T follicular helper cell (primary cell): ENCODE measurements around the gene BTD.

Experiments
- DNase-seq: peaks from one replicate; pipeline ENCODE4 v3.0.0-alpha.2; 2020; ENCODE audit warnings: low read depth
- total RNA-seq, 2 experiments: gene quantifications; one replicate each; lab custom pipeline; 2026; lab: John Stamatoyannopoulos, UW

Gene BTD, protein sequence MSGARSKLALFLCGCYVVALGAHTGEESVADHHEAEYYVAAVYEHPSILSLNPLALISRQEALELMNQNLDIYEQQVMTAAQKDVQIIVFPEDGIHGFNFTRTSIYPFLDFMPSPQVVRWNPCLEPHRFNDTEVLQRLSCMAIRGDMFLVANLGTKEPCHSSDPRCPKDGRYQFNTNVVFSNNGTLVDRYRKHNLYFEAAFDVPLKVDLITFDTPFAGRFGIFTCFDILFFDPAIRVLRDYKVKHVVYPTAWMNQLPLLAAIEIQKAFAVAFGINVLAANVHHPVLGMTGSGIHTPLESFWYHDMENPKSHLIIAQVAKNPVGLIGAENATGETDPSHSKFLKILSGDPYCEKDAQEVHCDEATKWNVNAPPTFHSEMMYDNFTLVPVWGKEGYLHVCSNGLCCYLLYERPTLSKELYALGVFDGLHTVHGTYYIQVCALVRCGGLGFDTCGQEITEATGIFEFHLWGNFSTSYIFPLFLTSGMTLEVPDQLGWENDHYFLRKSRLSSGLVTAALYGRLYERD
- total RNA-seq = 11.5 to 26.3 reads per million in 2 experiments

DNA sequence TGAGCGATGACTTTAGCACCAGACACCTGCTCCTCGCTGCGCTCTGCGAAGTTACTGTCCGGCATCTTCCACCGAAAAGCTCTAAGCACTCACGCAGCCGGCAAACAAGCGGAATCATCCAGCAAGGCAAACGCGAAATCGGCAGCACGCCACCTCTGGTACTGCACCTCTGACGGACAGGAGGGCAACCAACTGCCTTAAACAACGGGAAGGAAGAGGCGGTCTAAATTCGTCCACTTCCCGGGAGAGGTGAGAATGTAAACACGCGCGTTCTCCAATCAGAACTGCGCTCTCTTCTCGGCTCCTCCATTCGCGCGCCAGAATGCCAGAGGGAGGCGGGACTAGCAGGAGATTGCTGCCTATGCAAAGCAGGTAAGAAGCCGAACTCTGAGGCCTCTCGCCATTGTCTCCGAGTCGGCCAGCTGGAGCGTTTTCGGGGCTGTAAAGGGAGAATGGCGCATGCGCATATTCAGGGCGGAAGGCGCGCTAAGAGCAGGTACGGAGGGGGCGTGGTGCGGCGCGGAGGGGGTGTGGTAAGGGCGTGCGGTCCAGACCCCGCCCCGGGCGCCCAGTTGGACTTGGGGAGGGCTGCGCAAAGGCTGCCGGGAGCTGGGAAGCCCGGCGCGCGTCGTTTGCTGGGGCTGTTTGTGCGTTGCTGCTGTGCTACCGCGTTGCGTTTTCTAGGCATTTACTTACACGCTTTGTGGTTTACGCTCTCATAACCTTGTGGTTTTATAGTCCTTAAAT lies at the start of gene BTD, which contains the start of gene HACL1:
Gene BTD (plus strand): TSS at position 347 of the 747 bp plus-strand sequence. CDS start 33,695 bp downstream, outside the sequence.
Gene HACL1 (minus strand): TSS at position 171 of the 747 bp plus-strand sequence. CDS start 106 bp downstream, at position 65.
- peak; percentile 98 for DNase-seq

DNA sequence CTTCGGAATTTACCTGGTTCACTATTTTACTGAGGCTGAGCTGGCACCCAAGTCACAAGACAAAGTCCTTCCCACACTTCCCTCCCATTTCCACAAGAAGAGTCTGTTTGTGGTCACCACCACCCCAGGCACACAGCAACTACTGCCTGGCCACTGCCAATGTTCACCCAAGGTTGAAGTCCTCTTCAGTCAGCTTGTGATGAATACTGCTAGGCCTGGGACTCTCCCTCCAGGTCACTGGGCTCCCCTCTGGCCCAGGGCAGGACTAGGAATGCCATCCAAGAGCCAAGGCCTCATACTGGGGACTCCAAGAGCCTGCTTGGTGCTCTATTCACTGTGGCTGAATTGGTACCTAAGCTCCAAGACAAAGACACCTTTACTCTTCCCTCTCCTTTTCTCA lies 49.6 kb upstream of the BTD start:
- DNase-seq = no peak

DNA sequence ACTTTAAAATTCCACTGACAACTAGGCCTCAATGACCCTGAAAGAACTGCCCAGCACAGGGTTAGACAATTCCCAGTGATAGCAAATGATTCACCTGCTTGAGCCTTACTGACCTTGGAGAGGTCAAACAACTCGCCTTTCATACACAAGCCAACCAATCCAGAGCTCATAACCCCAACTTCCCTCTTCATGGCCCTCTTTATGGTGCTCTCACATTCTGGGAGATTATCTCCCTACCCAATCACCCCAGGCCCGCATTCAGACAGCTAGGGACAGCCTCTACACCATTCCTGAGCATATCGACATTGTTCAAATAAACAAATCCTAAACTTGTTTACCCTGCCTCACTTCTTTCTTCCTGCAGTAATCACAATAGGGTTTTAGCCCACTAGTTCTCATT lies 47.8 kb upstream of the BTD start:
- DNase-seq = no peak

DNA sequence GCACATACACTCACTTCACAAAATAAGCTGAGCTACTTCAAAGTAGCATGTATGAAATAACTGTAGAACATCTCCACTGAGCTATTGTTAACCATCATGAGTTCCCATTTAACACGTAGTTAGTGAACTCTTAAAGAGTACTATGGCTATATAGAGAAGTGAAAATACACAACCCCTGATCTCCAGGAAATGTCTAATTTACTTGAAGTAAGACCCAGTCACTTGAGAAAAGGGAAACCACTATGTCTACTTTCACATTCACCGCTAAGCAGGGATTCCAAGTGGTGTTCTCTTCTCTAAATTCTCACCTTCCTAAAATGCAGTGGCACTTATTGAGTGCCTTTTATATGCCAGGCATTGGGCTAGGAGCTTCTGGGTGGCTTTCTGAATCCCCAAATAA lies 45.0 kb upstream of the BTD start:
- no peak for DNase-seq

DNA sequence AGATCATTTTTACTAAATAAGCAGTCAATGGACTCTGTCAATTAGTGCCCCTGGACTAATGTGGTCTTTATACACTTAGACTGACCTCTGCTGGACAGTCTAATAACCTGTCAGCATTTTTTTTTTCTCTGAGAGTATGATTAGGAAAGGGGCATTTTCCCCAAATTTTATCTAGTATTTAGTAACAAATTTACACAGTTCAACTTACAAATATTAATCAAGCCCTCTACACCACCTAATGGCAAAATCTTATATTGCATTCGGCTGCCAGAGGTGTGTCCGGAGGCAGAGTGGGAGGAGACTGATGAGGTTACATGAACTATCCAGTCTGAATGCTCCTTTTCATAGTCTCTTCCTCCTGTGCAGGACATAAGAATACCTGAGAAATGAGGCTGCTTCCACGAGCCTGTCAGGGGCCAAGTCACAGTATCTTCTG lies 44.0 kb upstream of the BTD start:
- DNase-seq = peak; percentile 43

DNA sequence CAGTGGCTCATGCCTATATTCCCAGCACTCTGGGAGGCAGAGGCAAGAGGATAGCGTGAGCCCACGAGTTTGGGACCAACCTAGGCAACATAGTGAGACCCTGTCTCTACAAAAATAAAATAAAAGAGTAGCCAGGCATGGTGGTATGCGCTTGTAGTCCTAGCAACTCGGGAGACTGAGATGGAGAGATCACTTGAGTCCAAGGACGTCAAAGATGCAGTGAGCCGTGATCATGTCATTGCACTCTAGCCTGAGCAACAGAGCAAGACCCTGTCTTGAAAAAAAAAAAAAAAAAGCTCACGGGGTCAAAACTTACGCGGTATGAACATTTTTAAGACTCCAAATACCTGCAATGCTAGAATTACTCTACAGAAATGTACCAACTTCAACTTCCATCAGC lies 43.0 kb upstream of the BTD start:
- no peak for DNase-seq

DNA sequence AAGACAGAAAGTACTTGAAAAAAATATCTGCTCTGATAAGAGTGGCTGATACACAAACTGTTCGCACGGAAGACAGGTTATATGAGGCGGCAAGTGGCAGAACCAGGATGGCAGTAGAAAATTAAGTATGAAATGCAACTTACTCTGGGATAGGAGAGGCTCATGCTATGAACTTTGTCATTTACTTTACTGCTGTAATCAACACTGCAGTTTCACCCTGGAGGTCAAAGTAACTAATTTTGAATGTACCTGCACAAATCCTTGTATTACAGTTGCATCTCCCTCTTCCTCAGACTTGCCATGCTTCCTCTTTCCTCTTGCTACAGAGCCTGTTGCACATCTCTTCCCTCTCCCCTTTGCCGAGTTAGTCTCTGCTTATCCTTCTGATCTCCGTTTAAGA lies 39.0 kb upstream of the BTD start:
- DNase-seq = no peak

DNA sequence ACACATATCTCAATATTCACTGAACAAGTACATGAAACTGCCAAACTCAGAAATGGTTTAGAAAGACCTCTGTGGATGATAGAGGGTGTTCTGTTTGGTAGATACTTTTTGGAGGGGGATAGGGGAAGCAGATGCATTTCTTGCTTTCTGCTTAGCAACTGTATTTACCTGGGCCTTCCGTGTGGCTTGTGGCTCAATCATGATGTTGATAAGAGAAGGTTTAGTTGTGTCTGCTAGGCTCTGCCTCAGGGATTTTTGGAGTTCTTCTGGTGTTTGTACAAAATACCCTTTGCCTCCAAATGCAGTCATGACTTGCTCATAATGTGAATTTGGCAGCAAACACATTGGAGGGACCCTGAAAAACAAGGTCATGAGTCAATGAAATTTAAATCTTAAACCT lies 38.4 kb upstream of the BTD start:
- DNase-seq = no peak

DNA sequence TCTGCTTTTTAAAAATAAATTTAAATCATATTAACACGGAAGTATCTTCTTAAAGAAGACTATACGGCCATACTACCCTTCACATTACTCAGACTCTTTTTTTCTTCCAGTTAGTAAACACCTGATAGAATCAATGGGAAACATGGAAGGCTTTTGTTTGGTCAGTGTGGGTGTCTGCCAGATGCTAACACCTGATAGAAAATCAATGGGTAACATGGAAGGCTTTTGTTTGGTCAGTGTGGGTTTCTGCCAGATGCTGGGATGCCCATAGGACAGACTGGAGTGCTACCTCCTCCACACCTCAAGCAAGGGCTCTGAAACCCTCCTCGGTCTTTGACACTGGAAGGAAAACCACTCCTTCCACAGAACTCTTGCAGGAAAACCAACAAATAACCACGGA lies 29.4 kb upstream of the BTD start:
- no peak for DNase-seq

DNA sequence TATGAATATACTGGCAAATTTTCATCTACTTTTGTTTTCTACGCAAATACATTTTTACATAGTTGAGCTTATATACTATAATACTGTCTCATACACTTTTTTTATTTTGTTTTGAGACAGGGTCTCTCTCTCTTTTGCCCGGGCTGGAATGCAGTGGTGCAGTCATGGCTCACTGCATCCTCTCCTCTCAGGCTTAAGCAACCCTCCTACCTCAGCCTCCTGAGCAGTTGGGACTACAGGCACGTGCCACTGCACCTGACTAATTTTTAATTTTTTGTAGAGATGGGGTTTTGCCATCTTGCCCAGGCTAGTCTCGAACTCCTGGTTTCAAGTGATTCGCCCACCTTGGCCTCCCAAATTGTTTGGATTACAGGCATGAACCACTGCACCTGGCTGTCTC lies 26.1 kb upstream of the BTD start:
- DNase-seq = no peak

DNA sequence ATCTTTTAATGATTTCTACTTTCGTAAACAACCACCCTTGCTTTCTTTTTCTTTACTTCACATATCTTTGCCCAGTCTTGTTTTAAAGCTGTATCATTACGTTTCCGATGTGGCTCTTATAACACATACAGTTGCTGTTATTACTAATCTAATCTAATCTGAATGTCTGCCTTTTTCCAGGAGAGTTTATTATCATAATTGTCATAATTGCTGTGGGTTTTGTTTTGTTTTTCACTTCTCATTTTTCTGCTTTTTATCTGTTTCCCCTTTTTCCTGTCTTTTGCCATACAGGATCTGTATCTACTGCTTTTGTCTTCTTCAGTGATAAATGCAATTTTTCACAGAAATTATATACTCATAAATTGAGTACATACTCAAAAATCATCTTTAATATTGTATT lies 25.1 kb upstream of the BTD start:
- DNase-seq = no peak

DNA sequence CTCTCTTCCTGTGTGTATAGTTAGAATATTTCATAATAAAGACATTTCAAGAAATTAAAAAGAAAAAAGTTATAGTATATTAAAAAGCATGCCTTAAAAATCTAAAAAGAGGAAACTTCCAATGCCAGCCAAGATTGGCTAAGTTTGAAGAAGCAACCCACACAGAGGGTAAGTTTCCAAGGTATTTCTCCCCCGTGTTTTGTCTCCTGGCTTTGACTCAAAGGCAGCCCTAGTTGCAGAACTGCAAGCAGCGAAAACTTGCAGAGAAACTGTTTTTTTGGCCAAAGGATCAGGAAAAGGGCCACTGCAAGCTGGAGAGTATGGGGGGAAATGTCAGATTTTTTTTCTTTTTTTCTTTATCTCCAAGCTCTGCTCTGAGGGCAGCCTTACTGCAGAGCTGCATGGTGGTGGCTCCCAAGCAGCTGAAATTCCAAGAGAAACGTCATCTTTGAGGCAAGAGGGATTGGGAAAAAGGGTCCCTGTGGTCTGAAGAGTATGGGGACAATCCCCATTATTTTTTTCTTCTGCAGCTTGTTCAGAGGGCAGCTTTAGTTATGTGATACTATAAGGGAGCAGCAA lies 23.2 kb upstream of the BTD start:
- DNase-seq = no peak

DNA sequence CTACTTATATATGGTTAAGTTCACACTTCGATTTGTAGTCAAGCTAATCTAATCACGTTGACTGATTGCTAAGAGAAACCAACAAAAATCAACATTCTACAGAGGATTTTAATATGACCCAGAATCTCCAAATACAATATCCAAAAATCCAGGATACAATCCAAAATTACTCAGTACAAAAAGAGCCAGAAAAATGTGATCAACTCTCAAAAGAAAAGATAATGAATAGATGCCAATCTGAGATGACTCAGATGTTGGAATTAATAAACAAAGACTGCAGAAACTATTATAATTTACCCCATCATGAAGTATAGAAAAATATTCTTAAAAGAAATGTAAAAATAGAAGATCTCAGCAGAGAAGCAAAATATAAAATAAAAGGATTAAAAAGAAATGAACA lies 22.5 kb upstream of the BTD start:
- DNase-seq = no peak

DNA sequence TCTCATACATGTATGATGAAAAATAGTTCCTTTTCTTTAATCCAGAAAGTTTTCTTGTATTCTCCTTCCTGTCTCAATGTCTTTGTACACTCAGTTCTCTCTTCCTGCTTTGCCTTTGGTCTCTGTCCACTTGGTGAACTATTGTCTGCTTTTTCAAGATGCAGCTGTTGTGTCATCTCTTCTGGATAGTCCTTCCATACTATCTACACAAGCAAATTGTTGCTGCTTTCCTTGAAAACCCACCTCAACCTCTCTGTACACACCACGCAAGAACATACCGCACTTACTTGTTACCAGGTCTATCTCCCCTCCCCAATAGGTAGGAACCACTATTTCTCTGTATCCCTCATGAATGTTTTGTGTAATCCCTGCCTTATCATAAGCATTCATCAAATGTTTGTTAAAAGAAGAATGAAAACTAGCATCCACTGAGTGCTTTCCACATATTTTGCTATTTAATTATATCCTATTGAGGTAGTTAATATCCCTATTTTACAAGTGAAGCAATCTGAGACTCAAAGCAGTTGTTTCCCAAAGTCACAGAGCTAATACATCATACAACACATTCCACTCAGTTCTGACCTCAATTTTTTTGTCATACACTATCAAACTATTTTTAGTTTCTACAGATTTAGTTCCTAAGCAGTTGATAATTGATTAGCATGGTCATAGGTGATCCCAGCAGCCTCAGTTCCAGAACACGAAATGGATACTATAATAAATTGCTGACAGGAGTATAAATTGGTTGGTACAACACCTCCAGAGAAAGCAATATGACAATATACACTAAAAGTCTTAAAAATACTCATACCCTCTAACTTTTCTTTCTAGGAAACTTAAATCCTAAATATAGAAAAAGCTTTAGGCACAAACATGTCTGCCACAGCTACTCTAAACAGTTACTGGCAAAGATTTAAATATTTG lies 19.8 kb upstream of the BTD start:
- DNase-seq = no peak

DNA sequence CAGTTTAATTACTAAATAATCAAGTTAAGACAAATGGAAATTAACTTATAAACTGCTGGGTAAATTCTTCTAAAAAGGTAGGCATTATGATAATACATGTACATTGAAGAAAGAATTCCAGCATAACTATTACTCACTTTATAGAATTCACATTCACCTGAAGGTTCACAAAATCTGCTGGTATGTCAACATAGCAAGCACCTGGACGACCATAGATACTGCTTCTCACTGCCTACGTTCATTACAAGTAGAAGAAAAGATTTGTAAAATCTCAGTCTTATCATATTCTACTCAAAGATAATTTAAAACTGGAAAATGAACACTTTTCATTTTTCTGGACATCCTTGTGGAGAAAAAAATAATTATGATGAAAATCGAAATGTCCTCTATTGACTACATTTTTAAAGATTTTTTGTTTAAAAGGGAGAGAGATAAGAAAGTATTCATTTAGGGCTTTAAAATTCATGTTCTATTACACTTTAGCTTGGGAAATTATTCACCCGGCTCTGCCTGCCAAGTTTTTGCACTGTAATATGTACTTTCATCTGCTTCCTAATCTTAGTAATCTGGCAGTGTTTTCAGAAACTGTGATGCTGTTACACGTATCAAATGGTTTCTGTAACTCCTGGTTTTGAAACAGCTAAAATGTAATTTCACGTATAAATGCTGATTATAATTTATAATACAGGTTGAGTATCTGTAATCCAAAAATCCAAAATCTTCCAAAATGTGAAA lies 16.3 kb upstream of the BTD start:
- DNase-seq = no peak

DNA sequence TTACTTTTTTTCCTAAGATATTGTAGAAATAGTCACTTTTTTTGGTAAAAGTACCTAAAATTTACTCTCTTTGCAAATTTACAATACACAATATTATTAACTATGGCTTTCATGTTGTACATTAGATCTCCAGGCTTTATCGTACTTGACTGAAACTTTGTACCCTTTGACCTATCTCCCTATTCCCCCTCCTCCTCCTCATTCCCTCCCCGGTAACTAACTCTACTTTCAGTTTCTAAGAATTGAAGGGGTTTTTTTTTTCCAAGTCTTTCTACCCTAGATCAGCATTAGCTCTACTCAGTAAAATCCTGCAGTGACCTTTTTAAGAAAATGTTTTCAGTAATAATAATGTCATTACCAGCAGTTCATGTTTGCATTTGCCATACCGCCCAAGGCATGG lies 10.3 kb upstream of the BTD start:
- DNase-seq = no peak

DNA sequence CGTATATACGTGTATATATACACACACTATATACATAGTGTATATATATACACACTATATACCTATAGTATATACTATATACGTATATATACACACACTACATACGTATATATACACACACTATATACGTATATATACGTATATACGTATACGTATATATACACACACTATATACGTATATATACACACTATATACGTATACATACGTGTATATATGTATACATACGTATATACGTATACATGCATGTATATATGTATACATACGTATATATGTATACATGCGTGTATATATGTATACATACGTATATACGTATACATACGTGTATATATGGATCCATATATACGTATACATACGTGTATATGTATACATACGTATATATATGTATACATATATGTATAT lies 9.6 kb upstream of the BTD start:
- no peak for DNase-seq

DNA sequence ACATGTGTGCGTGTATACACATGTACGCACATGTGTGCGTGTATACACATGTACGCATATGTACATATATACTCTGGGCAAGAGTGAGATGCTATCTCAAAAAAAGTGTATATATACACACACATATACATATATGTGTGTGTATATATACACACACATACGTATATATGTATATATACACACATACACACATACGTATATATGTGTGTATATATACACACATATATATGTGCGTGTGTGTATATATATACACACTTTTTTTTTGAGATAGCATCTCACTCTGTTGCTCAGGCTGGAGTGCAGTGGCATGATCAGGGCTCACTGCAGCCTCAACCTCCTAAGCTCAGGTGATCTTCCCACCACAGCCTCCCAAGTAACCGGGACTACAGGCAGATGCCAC lies 8.6 kb upstream of the BTD start:
- no peak for DNase-seq

DNA sequence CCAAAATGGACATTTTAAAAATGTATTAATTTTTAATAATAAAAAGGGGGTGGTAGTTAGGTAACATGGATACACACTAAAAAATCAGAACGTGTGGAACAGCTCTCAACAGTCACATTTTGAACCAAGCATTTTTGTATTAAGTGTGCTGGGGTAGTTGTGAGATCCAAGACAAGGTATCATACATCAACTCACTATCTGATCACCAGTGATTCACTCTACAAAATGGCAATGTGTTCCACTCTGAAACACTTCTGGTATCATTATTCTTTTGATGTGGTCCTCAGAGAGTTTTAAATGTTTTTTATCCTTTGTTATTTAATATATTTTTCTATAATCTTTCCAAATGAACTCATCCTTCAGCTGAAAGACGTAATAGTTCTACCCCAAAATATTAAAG lies 5.6 kb upstream of the BTD start:
- no peak for DNase-seq

DNA sequence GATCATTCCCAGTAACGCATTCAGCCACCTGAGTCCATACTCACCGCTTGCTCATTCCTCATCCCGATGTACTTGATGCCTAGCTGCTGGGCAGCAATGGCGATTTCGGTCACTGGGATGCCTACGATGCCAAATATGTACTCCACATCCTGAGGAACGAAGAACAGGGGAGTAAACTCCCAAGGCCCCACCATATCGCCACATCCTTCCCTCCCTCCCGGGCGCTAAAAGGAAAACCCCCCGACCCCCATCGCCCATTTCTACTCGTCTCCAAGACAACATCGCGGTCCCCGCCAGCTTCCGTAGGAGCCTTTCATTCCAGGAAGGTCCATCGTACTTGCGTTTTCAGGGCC lies 523 bp upstream of the BTD start:
- no peak for DNase-seq

DNA sequence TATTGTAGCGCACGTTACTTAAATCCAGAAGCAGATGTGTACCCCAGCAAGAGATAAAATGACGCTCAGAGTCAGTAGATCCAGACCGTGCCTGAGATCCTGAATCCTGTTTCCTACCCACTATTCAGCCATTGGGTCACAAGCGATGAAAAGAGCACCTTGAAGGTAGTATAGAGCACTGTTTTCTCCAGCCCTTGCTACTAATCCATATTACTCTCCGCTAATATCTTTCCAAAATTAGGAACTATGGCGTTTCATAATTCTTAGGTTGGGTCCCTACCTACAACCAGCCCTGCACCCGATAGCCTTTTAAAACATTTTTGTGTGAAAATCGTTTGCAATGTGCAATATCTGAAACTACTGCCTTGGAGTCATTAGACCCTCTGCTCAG lies 596 bp downstream of the BTD start:
- DNase-seq = no peak
